Left ventricle myocardium inferior (tissue), 1 donor: ENCODE results near the gene RNU6-7. TPM values are rescaled to one million over a fixed set of nuclear protein-coding genes. Genes with fewer than 3 reads are reported as not detected.

Experiments
- DNase-seq: peaks from one replicate; pipeline ENCODE4 v3.0.0-alpha.2; 2020
- H3K27ac ChIP-seq: fragments of 200-600 bp; replicated peaks from 2 replicates; pipeline ENCODE4 v1.8.0; 2021
- H3K27me3 ChIP-seq: fragments of 200-600 bp; 2 replicates; pipeline ENCODE4 v1.8.0; 2021; ENCODE audit warnings: low read depth
- H3K36me3 ChIP-seq: fragments of 200-600 bp; 2 replicates; pipeline ENCODE4 v1.8.0; 2021
- H3K4me1 ChIP-seq: fragments of 200-600 bp; 2 replicates; pipeline ENCODE4 v1.8.0; 2021
- H3K4me3 ChIP-seq: fragments of 200-600 bp; 2 replicates; pipeline ENCODE4 v1.8.0; 2021; ENCODE audit warnings: mild to moderate bottlenecking, moderate library complexity
- H3K9me3 ChIP-seq: fragments of 200-600 bp; replicated peaks from 2 replicates; pipeline ENCODE4 v1.8.0; 2021
- CTCF ChIP-seq: fragments of 200-600 bp; IDR thresholded peaks from 2 replicates; pipeline ENCODE4 v1.8.0; 2021; ENCODE audit warnings: antibody characterized with exemption, mild to moderate bottlenecking, borderline replicate concordance
- intact Hi-C: fragments of 100-400 bp; cut with micrococcal nuclease; formaldehyde crosslinking; loops from one replicate; pipeline ENCODE4 v1.11.0; 2022
- total RNA-seq: library from RNA; stranded (reverse); fragmentation: NEBNext Ultra II Directional; extraction: Animal tissue kit (Norgen Biotek cat#: 25700); gene quantifications from one replicate; pipeline ENCODE4 v1.2.1, GENCODE V29; 2021
- donor health status: DM: no; HTN: yes; CAD: no; lungs with severe emphysema.

Gene RNU6-7
- total RNA-seq, 1 donor from 2014 or later = not detected

- intact Hi-C loops = no loop called here
- Histone ChIP-seq H3K36me3 (no peaks in the 10 kb centered on the region), H3K9me3 (no peaks in the 10 kb centered on the region), H3K4me1 (no peaks in the 10 kb centered on the region), H3K27me3 (no peaks in the 10 kb centered on the region), H3K27ac (no peak overlapping the region), H3K4me3 (no peak overlapping the region)
- DNase-seq = no peak
- no peak for TF ChIP-seq CTCF
Observed at GRCh38 chr14:32171469-32171868, 30.4 kb upstream of the RNU6-7 start.

- Histone ChIP-seq H3K27ac (no peak overlapping the region), H3K36me3 (no peaks in the 10 kb centered on the region), H3K4me1 (peaks cover 5% of the 10 kb centered on the region), H3K4me3 (no peak overlapping the region), H3K27me3 (no peaks in the 10 kb centered on the region), H3K9me3 (peaks cover 37% of the 10 kb centered on the region)
- intact Hi-C loops = no loop called here
- no peak for TF ChIP-seq CTCF
- no peak for DNase-seq
Observed at GRCh38 chr14:32183151-32184058, 18.4 kb upstream of the RNU6-7 start.

GRCh38 chr14:32185097-32185496 lies 16.7 kb upstream of the RNU6-7 start:
- TF ChIP-seq CTCF = no peak
- Histone ChIP-seq H3K4me1 (peaks cover 5% of the 10 kb centered on the region), H3K27me3 (no peaks in the 10 kb centered on the region), H3K27ac (no peak overlapping the region), H3K36me3 (no peaks in the 10 kb centered on the region), H3K9me3 (peaks cover 22% of the 10 kb centered on the region), H3K4me3 (no peak overlapping the region)
- no peak for DNase-seq
- intact Hi-C loops = no loop called here

- intact Hi-C loops = no loop called here
- TF ChIP-seq CTCF = no peak
Observed at GRCh38 chr14:32186248-32186647, 15.6 kb upstream of the RNU6-7 start.

GRCh38 chr14:32189811-32190210 lies 12.0 kb upstream of the RNU6-7 start:
- TF ChIP-seq CTCF = no peak
- intact Hi-C loops = no loop called here
- Histone ChIP-seq H3K27ac (no peak overlapping the region), H3K9me3 (peaks cover 12% of the 10 kb centered on the region), H3K4me1 (no peaks in the 10 kb centered on the region), H3K4me3 (no peak overlapping the region), H3K27me3 (no peaks in the 10 kb centered on the region), H3K36me3 (no peaks in the 10 kb centered on the region)
- DNase-seq = no peak

More at GRCh38 chr14:32186248-32186647, 15.6 kb upstream of the RNU6-7 start:
- H3K27ac ChIP-seq = no peak overlapping the region
- no peak for DNase-seq
- no peaks in the 10 kb centered on the region for H3K36me3 ChIP-seq
- no peaks in the 10 kb centered on the region for H3K27me3 ChIP-seq
- H3K4me3 ChIP-seq = no peak overlapping the region
- H3K9me3 ChIP-seq = peaks cover 18% of the 10 kb centered on the region
- H3K4me1 ChIP-seq = peaks cover 5% of the 10 kb centered on the region
